Heart right ventricle (tissue), 16 donors: ENCODE measurements around the gene GORASP1. TPM values are rescaled to one million over a fixed set of nuclear protein-coding genes. Genes with fewer than 3 reads are reported as not detected.

Experiments used
- ATAC-seq, 8 donors: fragments of 200-7000 bp; cut with Tn5 transposase; one replicate each; pipeline ENCODE4 v1.9.1; 2020; ENCODE audit warnings: mild to moderate bottlenecking in 8 of 8, moderate library complexity in 8 of 8, moderate number of reproducible peaks in 1 of 8
- DNase-seq, 2 donors: peaks; one replicate each; pipeline ENCODE4 v3.0.0-alpha.2; 2020
- H3K27ac ChIP-seq, 10 donors: fragments of 200-600 bp; sonication (generic) in 2 of 10; one replicate each; pipeline versions ENCODE4 v1.5.0 to v1.8.0; 2020 to 2022; ENCODE audit warnings: mild to moderate bottlenecking in 3 of 10
- H3K27me3 ChIP-seq, 7 donors: fragments of 200-600 bp; one replicate each; pipeline ENCODE4 v1.8.0; 2021 to 2022; ENCODE audit warnings: mild to moderate bottlenecking in 2 of 7
- H3K36me3 ChIP-seq, 9 donors: fragments of 200-600 bp; sonication (generic) in 1 of 9; one replicate each; pipeline versions ENCODE4 v1.5.0 to v1.8.0; 2020 to 2022; ENCODE audit warnings: mild to moderate bottlenecking in 2 of 9
- H3K4me1 ChIP-seq, 9 donors: fragments of 200-600 bp; sonication (generic) in 1 of 9; one replicate each; pipeline versions ENCODE4 v1.5.0 to v1.8.0; 2020 to 2022; ENCODE audit warnings: mild to moderate bottlenecking in 4 of 9
- H3K4me3 ChIP-seq, 10 donors: fragments of 200-600 bp; sonication (generic) in 2 of 10; one replicate each; pipeline versions ENCODE4 v1.5.0 to v1.8.0; 2020 to 2022; ENCODE audit warnings: mild to moderate bottlenecking in 7 of 10, moderate library complexity in 2 of 10
- H3K9me3 ChIP-seq, 11 donors: fragments of 200-600 bp in 10 of 11; sonication (generic) in 2 of 11; one replicate each; pipeline versions ENCODE4 v1.5.0 to v1.8.0; 2013 to 2022; ENCODE audit warnings: mild to moderate bottlenecking in 2 of 11, control low read depth in 1 of 11, moderate library complexity in 1 of 11
- WGBS, 2 donors: extraction: QIAGEN DNeasy Blood & Tissue Kit; methylation state at CpG; one replicate each; pipeline ENCODE4 v1.1.7; 2013; ENCODE audit warnings: inconsistent platforms in 1 of 2; 5-methylcytosine and 5-hydroxymethylcytosine counted together
- intact Hi-C, 10 donors: fragments of 100-400 bp; cut with DNase I; formaldehyde crosslinking; loops; one replicate each; pipeline versions ENCODE4 v1.11.1 to v1.14.2; 2022
- polyA plus RNA-seq, 2 donors: library from polyadenylated mRNA; stranded (reverse); fragments of 200-250 nt; gene quantifications; one replicate each; pipeline ENCODE4 v1.2.3, GENCODE V29; 2013
- total RNA-seq, 10 donors: library from RNA; stranded (reverse); fragmentation: NEBNext Ultra II Directional in 3 of 10; extraction: Animal tissue kit (Norgen Biotek cat#: 25700) in 3 of 10; gene quantifications; one replicate each; pipeline versions ENCODE4 v1.2.1 to v1.2.4, GENCODE V29; 2021 to 2023
- TF ChIP-seq, protein P1 (sequence below), 9 donors: fragments of 200-600 bp; sonication (generic) in 2 of 9; IDR thresholded peaks; one replicate each; pipeline versions ENCODE4 v1.5.0 to v1.8.0; 2021 to 2022; ENCODE audit warnings: antibody characterized with exemption in 9 of 9, mild to moderate bottlenecking in 5 of 9, moderate library complexity in 1 of 9
- donor health status: Arrhythmogenic right ventricular cardiomyopathy.
- donor health status: ischemic (EF 13 %, LVEDD 7.1; RV severe dilation, severe dysfunction).
- donor health status: healthy with polysubstance abuse.
- donor health status: DM: no; HTN: yes; CAD: no.
- donor health status: DM: no; HTN: no; CAD: no.
- donor health status: ischemic (EF 25% LVEDD 6.9; RV normal size, moderate dysfunction).
- donor health status: ischemic (EF 25% LVEDD 5.7; RV mildly dilated, moderate dysfunction).
- donor health status: healthy.
- donor health status: DM: yes; HTN: yes; CAD: no.
- donor health status: Ischemic cardiomyopathy.
- donor health status: ischemic (EF 35%, LVEDD 5.7; RV mildly dilated, moderate dysfunction).
- donor health status: nonischemic (EF 11% LVEDD 7.7; RV severe dilation, severe dysfunction).
- donor health status: DM: yes; HTN: yes; CAD: no.
- donor health status: PGD.
- donor health status: ischemic (EF 29% LVEDD 5.4; RV normal size, mild dysfunction).
- donor health status: nonischemic (EF 23%, LVEDD 6.1; RV moderate dilation, normal function).

Gene GORASP1
- total and polyA plus RNA-seq, 12 donors, result 28.4 to 54.2 (median 40.6) TPM

DNA sequence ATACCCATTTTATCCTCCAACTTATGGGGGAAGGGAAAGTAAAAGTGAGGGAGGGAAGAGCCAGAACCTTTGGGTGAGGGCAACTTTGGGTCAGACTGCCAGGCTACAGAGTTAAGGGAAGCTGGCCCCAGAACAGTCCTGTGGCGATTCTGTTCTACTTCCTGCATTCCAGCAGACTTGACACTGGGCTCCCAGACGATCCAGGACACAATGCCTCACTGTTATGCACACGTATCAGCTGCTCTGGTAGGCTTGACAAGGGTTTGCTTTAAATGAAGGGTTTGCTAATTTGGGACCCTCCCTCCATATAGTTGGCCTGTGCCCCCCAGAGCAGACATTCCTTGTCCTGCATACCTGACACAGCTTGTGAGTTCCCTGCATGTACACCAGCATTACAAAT lies 10.7 kb downstream of the GORASP1 start:
- peak overlapping the region in 7 of 10 donors; percentile 2 to 70 (median 39) for H3K27ac ChIP-seq
- peaks cover 0 to 92% (median 55%) of the 10 kb centered on the region in 9 donors for H3K36me3 ChIP-seq
- DNase-seq (no peak), ATAC-seq (peak in 7 of 8 donors; percentile 27 to 76 (median 60))
- intact Hi-C loops, result no loop called here
- H3K4me1 ChIP-seq, result peaks cover 0 to 31% (median 14%) of the 10 kb centered on the region in 9 donors
- no peaks in the 10 kb centered on the region for H3K9me3 ChIP-seq
- no peaks in the 10 kb centered on the region for H3K27me3 ChIP-seq
- TF ChIP-seq, protein P1, sequence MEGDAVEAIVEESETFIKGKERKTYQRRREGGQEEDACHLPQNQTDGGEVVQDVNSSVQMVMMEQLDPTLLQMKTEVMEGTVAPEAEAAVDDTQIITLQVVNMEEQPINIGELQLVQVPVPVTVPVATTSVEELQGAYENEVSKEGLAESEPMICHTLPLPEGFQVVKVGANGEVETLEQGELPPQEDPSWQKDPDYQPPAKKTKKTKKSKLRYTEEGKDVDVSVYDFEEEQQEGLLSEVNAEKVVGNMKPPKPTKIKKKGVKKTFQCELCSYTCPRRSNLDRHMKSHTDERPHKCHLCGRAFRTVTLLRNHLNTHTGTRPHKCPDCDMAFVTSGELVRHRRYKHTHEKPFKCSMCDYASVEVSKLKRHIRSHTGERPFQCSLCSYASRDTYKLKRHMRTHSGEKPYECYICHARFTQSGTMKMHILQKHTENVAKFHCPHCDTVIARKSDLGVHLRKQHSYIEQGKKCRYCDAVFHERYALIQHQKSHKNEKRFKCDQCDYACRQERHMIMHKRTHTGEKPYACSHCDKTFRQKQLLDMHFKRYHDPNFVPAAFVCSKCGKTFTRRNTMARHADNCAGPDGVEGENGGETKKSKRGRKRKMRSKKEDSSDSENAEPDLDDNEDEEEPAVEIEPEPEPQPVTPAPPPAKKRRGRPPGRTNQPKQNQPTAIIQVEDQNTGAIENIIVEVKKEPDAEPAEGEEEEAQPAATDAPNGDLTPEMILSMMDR (IDR thresholded peaks at IDR 0.05), result no peak
- 11 to 16% methylated on average over 3 of the region's 3 CpGs for WGBS, 2 donors
- H3K4me3 ChIP-seq, result no peak overlapping the region

DNA sequence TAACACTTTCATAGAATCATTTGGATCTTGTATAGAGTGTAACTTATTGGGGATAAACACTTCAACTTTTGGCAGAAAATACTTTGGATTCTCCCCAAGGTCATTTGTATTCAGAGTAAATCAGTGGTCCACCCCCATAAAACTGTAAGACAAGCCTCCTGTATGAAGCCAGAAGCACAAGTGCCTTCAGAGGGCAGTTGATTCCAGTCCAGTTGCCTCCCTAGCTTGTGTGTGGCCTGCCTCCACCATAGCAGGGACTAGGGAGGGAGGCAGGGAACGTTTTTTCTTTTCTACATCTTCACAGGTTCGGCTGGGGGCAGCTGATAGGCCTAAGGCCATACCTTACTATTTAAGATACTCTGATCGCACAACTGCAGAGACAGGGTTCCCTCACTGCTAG lies 11.6 kb downstream of the GORASP1 start:
- ATAC-seq (no peak), DNase-seq (no peak)
- intact Hi-C loops, result no loop called here
- H3K4me3 ChIP-seq, result no peak overlapping the region
- no peaks in the 10 kb centered on the region for H3K27me3 ChIP-seq
- 64 to 65% methylated on average over 3 of the region's 3 CpGs for WGBS, 2 donors
- H3K4me1 ChIP-seq, result peaks cover 0 to 23% (median 11%) of the 10 kb centered on the region in 9 donors
- H3K27ac ChIP-seq, result no peak overlapping the region
- TF ChIP-seq, protein P1 (IDR thresholded peaks at IDR 0.05), result no peak
- H3K9me3 ChIP-seq, result no peaks in the 10 kb centered on the region
- peaks cover 0 to 100% (median 61%) of the 10 kb centered on the region in 9 donors for H3K36me3 ChIP-seq

DNA sequence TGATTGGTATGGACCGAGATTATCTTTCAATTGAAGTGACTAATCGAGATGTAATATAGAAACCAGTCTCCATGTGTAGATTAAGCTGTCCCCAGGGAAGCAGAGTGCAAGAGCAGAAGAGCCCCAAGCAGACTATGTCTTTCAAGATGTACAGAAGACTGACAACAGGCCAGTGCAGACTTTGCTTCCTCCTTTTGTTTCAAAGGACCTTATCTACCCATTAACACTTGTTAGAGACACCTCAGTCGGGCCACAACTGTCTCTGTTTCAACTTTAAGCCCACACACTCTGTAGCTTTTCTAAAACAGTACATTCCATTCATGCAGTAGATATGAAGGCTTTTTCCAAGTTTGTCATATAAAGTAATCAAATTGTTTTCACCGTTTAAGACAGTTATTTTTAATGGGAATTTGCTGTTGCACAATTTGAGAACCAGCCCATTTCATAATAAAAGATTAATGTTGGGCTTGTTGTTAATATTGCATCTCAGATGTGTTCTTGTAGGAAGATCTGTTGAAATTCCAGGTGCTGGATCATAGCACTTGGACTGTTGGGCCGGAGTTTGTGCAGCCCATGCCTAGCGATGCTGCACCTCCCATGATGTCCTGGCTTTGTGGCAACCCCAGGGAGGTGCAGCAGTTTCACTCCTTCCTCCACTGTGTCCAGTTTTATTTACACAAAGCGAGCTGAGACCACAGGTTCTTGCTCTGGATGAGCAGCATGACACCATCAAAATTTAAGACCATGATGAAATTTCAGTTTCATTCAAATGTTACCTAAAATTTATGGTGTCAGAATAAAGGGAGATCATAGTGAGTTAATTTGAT lies 12.4 kb downstream of the GORASP1 start:
- Histone ChIP-seq H3K9me3 (no peaks in the 10 kb centered on the region), H3K4me1 (peaks cover 0 to 23% (median 11%) of the 10 kb centered on the region in 9 donors), H3K27me3 (no peaks in the 10 kb centered on the region), H3K27ac (no peak overlapping the region), H3K36me3 (peaks cover 0 to 100% (median 59%) of the 10 kb centered on the region in 9 donors), H3K4me3 (no peak overlapping the region)
- DNase-seq (no peak), ATAC-seq (no peak)
- WGBS, 2 donors, result 77 to 78% methylated on average over 7 of the region's 7 CpGs
- TF ChIP-seq, protein P1 (IDR thresholded peaks at IDR 0.05), result no peak
- intact Hi-C loops, result no loop called here

DNA sequence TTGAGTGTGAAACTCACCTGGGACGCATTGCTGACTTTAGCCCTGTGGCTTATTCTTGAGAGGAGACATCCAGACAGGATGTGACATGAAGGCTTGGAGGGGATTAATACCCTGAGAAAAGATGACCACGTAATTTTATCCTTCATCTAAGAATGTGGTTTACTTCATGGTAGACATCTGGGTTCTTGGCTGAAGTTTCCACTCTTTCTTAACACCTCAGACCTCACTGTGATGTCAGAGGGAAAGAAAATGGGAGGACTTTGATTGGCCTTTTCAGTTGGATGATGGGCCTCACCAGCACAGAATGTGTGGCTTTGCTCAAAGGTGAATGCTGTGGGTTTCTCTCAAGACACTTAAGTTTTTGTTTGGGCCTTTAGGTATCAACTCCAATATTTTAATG lies 16.5 kb downstream of the GORASP1 start:
- intact Hi-C loops, result no loop called here
- DNase-seq, result no peak
- Histone ChIP-seq H3K4me1 (peaks cover 0 to 2% (median 0%) of the 10 kb centered on the region in 9 donors), H3K4me3 (no peak overlapping the region), H3K36me3 (peaks cover 0 to 100% (median 66%) of the 10 kb centered on the region in 9 donors), H3K27ac (no peak overlapping the region), H3K9me3 (no peaks in the 10 kb centered on the region), H3K27me3 (no peaks in the 10 kb centered on the region)
- 88 to 90% methylated on average over 2 of the region's 2 CpGs for WGBS, 2 donors
- no peak for ATAC-seq
- TF ChIP-seq, protein P1 (IDR thresholded peaks at IDR 0.05), result no peak
